Stomach (tissue), 4 donors: ENCODE data around the gene CD1B.
"Not testable (repeated sequence)": the region's sequence is repeated elsewhere in the genome, so short reads cannot be mapped to it uniquely, and the experiment has no call there.

Experiments
- POLR2AphosphoS5 ChIP-seq, 3 donors: sonication (generic); formaldehyde crosslinking; IDR thresholded peaks; one replicate each; pipeline ENCODE4 v1.6.1; 2016; ENCODE audit warnings: antibody characterized with exemption in 3 of 3
- TF ChIP-seq, protein P1 (sequence below), 7 experiments: fragments of 450-650 bp in 4 of 7; fragments of 200-600 bp in 3 of 7; sonication (generic) in 3 of 7; IDR thresholded peaks; one replicate each; pipeline ENCODE4 v1.5.1; 2016 to 2019; ENCODE audit warnings: antibody characterized with exemption in 7 of 7, control low read depth in 2 of 7, mild to moderate bottlenecking in 1 of 7

DNA sequence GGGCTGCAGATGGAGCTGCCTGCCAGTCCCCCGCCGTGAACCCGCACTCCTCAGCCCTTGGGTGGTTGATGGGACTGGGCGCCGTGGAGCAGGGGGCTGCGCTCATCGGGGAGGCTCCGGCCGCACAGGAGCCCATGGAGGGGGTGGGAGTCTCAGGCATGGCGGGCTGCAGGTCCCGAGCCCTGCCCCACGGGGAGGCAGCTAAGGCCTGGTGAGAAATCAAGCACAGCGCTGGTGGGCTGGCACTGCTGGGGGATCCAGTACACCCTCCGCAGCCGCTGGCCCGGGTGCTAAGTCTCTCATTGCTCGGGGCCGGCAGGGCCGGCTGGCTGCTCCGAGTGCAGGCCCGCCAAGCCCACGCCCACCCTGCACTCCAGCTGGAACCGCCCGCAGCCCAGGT lies 17.6 kb upstream of the CD1B start:
- TF ChIP-seq, protein P1, sequence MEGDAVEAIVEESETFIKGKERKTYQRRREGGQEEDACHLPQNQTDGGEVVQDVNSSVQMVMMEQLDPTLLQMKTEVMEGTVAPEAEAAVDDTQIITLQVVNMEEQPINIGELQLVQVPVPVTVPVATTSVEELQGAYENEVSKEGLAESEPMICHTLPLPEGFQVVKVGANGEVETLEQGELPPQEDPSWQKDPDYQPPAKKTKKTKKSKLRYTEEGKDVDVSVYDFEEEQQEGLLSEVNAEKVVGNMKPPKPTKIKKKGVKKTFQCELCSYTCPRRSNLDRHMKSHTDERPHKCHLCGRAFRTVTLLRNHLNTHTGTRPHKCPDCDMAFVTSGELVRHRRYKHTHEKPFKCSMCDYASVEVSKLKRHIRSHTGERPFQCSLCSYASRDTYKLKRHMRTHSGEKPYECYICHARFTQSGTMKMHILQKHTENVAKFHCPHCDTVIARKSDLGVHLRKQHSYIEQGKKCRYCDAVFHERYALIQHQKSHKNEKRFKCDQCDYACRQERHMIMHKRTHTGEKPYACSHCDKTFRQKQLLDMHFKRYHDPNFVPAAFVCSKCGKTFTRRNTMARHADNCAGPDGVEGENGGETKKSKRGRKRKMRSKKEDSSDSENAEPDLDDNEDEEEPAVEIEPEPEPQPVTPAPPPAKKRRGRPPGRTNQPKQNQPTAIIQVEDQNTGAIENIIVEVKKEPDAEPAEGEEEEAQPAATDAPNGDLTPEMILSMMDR (IDR thresholded peaks at IDR 0.05), result not testable (repeated sequence)
- TF ChIP-seq POLR2AphosphoS5 (IDR thresholded peaks at IDR 0.05), result not testable (repeated sequence)
